Measurements from ENCODE around the gene FAXC.

Gene FAXC

GRCh38 chr6:99349171-99350141 lies at the start of gene FAXC:
Gene FAXC, minus strand, starts transcription at chr6:99349674. Its CDS starts 302 bp downstream, at chr6:99349372.
- DNase-seq (ENCODE audit: low read depth), result no peak

GRCh38 chr6:99397287-99397686 lies 47.8 kb upstream of the FAXC start:
- no peak for DNase-seq (ENCODE audit: low read depth)

DNA sequence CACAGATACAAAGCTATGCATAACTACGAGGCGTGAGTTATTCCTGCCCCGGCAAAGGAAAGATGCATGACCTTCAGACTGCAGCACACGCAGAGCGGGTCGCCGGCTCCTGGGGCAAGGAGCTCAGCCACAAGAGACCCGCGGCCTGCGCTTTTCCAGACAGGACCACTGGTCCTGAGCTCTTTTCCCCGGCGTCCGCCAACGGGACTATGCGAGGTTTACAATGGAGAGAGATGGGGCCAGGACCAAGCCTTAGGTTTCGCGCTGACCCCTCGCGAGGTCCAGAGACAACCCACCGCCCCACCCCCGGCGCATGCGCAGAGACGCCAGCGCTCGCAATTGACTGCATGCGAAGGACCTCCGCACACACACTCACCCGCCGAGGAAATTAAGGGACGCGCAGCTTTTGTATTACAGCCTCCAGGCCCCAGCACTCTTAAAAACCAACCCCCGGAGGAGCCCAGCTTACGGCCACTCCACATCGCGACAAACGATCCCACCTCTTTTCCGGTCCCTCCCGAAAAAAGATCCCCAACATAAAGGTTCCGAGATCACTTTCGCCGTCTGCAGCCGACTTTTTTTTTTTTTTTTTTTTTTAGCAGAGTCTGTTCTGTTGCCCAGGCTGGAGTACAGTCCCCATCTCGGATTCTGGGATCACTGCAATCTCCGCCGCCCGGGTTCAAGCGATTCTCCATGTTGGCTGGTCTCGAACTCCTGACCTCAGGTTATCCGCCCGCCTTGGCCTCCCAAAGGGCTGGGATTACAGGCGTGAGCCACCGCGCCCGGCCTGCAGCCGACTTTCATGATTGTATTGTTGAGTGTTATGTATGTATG lies 44.4 kb upstream of the FAXC start, which contains the start of gene COQ3:
Gene COQ3 (minus strand): TSS at position 498 of the 834 bp plus-strand sequence. CDS start 16 bp downstream, at position 482.
- DNase-seq (ENCODE audit: low read depth), result peak; percentile 39

DNA sequence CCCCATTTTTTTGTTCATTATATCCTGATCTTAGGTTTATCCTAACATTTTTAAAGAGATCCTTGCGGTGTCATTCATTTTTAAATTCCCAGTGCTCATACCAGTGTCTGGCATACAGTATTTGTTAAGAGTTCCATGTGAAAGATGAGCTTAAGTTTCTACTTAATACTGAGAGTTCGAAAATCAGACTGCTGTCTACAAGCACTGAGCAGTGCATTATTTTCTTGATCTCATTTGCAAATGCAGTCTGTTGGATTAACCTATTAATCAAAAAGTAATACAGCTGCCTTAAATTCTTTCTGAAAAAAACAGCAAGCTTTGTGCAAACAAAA lies 43.9 kb upstream of the FAXC start:
- no peak for DNase-seq (ENCODE audit: low read depth)

GRCh38 chr6:99390896-99391295 lies 41.4 kb upstream of the FAXC start:
- DNase-seq (ENCODE audit: low read depth), result no peak

DNA sequence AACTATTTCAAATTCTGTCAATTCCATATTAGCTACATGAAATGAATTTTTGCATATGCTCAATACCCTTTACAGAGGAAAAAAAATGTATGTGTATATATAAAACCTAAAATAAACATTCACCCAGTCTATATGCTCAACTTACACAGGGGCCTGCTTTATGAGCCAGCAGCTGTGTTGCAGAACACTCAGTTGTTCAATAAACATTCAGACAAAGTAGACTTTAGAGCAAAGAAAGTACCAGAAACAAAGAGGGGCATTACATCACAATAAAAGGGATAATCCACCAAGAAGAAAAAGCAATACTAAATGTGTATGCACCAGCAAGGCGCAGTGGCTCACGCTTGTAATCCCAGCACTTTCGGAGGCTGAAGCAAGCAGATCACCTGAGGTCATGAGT lies 35.0 kb upstream of the FAXC start:
- DNase-seq (ENCODE audit: low read depth), result no peak

GRCh38 chr6:99378636-99379035 lies 29.2 kb upstream of the FAXC start:
- no peak for DNase-seq (ENCODE audit: low read depth)

GRCh38 chr6:99369533-99369932 lies 20.1 kb upstream of the FAXC start:
- no peak for DNase-seq (ENCODE audit: low read depth)

GRCh38 chr6:99366852-99367251 lies 17.4 kb upstream of the FAXC start:
- no peak for DNase-seq (ENCODE audit: low read depth)

DNA sequence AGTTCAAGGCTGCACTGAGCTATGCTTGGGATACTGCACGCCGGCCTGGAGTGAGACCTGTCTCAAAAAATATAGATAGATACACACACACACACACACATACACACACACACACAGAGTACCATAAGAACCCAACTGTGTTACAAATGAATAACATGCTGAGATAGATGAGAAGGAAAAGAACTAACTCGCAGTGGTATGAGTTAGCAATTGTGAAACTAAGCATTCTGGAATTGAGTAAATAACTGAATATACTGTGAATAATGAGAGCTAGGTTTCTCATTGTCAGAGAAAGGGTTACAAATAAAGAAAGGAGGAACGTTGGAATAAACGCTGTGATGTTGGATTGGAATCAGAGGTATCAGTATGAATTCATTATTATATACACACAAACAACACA lies 14.6 kb upstream of the FAXC start:
- no peak for DNase-seq (ENCODE audit: low read depth)

- DNase-seq (ENCODE audit: low read depth), result no peak
Measured at GRCh38 chr6:99362678-99363268, 13.3 kb upstream of the FAXC start.

DNA sequence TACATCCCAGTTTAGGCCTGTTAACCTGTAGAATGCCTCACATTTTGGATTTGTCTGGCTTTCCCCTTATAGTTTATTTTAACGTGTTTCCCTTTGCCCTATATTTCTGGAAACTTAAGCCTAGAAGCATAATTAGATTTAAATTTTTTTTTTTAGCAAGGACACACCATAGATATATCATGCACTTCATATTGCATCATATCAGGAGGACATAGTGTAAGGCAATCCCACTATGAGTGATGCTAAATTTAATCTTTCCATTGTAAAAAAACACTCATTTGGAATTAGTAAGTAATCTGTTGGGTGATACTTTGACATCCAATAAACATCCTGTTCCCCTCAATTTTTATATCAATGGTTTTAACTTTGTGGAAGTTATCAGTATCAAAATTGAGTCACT lies 10.3 kb upstream of the FAXC start:
- no peak for DNase-seq (ENCODE audit: low read depth)

- no peak for DNase-seq (ENCODE audit: low read depth)
Measured at GRCh38 chr6:99356641-99357040, 7.2 kb upstream of the FAXC start.

- no peak for DNase-seq (ENCODE audit: low read depth)
Measured at GRCh38 chr6:99354983-99355382, 5.5 kb upstream of the FAXC start.

DNA sequence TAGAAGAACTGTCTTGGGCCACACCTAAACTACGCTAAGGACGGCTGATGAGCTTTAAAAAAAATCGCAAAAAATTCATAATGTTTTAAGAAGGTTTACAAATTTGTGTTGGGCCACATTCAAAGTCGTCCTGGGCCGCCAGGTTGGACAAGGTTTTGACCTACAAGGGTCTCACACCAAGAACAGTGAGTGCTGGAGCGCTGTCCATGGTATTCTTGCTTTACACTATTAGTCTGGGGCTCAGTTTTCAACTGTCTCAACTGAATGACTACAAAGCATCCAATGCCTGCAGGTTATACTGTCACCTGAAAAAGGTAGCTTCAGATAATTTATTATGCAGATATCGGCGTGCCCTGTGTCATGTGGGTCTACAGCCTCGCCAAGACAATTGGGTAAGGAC lies 3.7 kb upstream of the FAXC start:
- DNase-seq (ENCODE audit: low read depth), result no peak

DNA sequence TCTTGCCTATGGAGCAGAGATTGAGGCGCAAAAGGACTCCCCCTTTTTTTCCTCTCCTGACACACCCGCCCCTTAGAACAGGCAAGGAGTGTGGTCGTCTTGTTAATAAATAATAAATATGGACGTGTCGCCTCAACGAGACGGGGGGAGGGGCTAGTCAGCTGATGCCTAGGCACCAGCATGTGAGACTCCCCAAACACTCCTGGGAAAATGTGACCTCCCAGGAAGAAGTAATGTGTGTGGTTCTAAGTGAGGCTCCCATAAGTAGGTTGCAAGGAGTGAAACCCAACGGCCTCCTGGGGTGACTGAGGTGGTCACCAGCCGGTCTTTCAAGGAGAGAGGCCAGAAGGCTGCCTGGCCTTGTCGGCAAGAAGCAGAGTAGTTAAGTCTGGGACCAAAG lies 1.1 kb upstream of the FAXC start:
- no peak for DNase-seq (ENCODE audit: low read depth)

- DNase-seq (ENCODE audit: low read depth), result no peak
Measured at GRCh38 chr6:99348288-99349170, 945 bp downstream of the FAXC start.

GRCh38 chr6:99347804-99348203 lies 1.7 kb downstream of the FAXC start:
- DNase-seq (ENCODE audit: low read depth), result no peak

DNA sequence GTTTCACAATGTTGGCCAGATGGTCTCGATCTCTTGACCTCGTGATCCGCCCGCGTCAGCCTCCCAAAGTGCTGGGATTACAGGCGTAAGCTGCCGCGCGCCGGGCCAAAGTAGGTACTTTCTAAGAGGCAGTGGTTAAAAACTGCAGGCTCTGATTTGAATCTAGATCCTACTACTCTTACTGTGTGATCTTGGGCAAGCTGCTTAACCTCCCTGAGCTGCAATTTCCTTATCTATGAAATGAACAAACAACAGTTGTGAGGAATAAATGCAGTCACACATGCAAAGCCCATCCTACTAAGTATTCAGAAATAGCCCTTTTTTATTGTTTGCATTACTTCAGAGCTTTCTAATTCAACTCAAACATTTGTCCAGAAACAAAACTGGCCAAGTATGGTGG lies 2.9 kb downstream of the FAXC start:
- DNase-seq (ENCODE audit: low read depth), result no peak

DNA sequence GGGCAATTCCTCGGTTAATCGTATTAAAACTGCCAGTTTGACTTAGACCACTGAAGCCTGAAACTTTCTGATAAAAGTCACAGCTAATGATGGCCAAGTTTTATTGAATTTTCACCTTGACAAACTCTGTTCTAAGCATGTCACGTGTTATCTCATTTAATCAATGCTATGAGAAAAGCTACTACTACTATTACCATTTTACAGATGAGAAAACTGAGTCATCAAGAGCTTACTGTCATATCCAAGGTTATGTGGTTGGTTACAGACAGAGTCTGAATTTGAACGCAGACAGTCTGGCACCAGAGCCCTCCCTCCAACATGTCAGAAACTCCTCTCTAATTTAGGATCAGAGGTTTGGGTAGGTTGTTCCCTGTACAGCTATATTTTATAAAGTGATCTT lies 4.3 kb downstream of the FAXC start:
- DNase-seq (ENCODE audit: low read depth), result no peak

GRCh38 chr6:99344289-99344688 lies 5.2 kb downstream of the FAXC start:
- DNase-seq (ENCODE audit: low read depth), result peak; percentile 45
